Neural progenitor cell (in vitro differentiated cells): ENCODE data around the gene SOBP. TPM values are rescaled to one million over a fixed set of nuclear protein-coding genes. Genes with fewer than 3 reads are reported as not detected.

Source experiments
- DNase-seq: peaks from one replicate; pipeline ENCODE4 v3.0.0-alpha.2; 2016; ENCODE audit warnings: low spot score
- H2AFZ ChIP-seq: fragments of 200-600 bp; sonication (generic); replicated peaks from 2 replicates; pipeline ENCODE4 v1.6.1; 2016; ENCODE audit warnings: antibody characterized with exemption
- H3F3A ChIP-seq: fragments of 200-600 bp; sonication (generic); 2 replicates; pipeline ENCODE4 v1.6.1; 2016; ENCODE audit warnings: antibody characterized with exemption, low read depth
- H3K27ac ChIP-seq: fragments of 200-600 bp; sonication (generic); 2 replicates; pipeline ENCODE4 v1.5.1; 2016; ENCODE audit warnings: mild to moderate bottlenecking
- H3K27me3 ChIP-seq: fragments of 200-600 bp; sonication (generic); 2 replicates; pipeline ENCODE4 v1.6.1; 2016; ENCODE audit warnings: mild to moderate bottlenecking, moderate library complexity
- H3K36me3 ChIP-seq: fragments of 200-600 bp; sonication (generic); 2 replicates; pipeline ENCODE4 v1.5.1; 2016
- H3K4me1 ChIP-seq: fragments of 200-600 bp; sonication (generic); 2 replicates; pipeline ENCODE4 v1.6.1; 2016; ENCODE audit warnings: mixed run types
- H3K4me2 ChIP-seq: fragments of 200-600 bp; sonication (generic); 2 replicates; pipeline ENCODE4 v1.6.1; 2016
- H3K4me3 ChIP-seq: fragments of 200-600 bp; sonication (generic); 2 replicates; pipeline ENCODE4 v1.5.1; 2016
- H3K79me2 ChIP-seq: fragments of 200-600 bp; sonication (generic); 2 replicates; pipeline ENCODE4 v1.6.1; 2016; ENCODE audit warnings: low read depth
- H3K9ac ChIP-seq: fragments of 200-600 bp; sonication (generic); 2 replicates; pipeline ENCODE4 v1.6.1; 2016
- H3K9me3 ChIP-seq: fragments of 200-600 bp; sonication (generic); 2 replicates; pipeline ENCODE4 v1.5.1; 2016; ENCODE audit warnings: low read depth
- H4K20me1 ChIP-seq: fragments of 200-600 bp; sonication (generic); 2 replicates; pipeline ENCODE4 v1.6.1; 2016; ENCODE audit warnings: low read depth
- H3K27ac Mint-ChIP-seq: 3 replicates; pipeline ENCODE4 v1.8.0; 2021; ENCODE audit warnings: mixed read lengths
- H3K27me3 Mint-ChIP-seq: 2 replicates; pipeline ENCODE4 v1.8.0; 2022; ENCODE audit warnings: low read depth, mild to moderate bottlenecking, inconsistent platforms, moderate library complexity, mixed read lengths; ENCODE audit not compliant: insufficient read depth
- H3K36me3 Mint-ChIP-seq: 3 replicates; pipeline ENCODE4 v1.8.0; 2021; ENCODE audit warnings: mixed read lengths
- H3K4me1 Mint-ChIP-seq: 3 replicates; pipeline ENCODE4 v1.8.0; 2021; ENCODE audit warnings: mixed read lengths
- H3K4me3 Mint-ChIP-seq: 3 replicates; pipeline ENCODE4 v1.8.0; 2021; ENCODE audit warnings: mild to moderate bottlenecking, moderate library complexity, mixed read lengths
- H3K9me3 Mint-ChIP-seq: 3 replicates; pipeline ENCODE4 v1.8.0; 2020; ENCODE audit warnings: mixed read lengths
- EZH2 ChIP-seq: fragments of 200-600 bp; sonication (generic); IDR thresholded peaks from 2 replicates; pipeline ENCODE4 v1.6.1; 2017; ENCODE audit warnings: antibody characterized with exemption, mild to moderate bottlenecking, moderate library complexity
- EZH2phosphoT487 ChIP-seq: fragments of 200-600 bp; sonication (generic); IDR thresholded peaks from 2 replicates; pipeline ENCODE4 v1.6.1; 2017; ENCODE audit warnings: antibody characterized with exemption
- total RNA-seq: library from RNA; depleted of rRNA; stranded (reverse); fragments of >200 nt; gene quantifications from 2 replicates; pipeline ENCODE4 v1.2.3, GENCODE V29; 2015; ENCODE audit warnings: low replicate concordance
- TF ChIP-seq, protein P1 (sequence below): fragments of 200-600 bp; sonication (generic); IDR thresholded peaks from 2 replicates; pipeline ENCODE4 v1.5.1; 2017; ENCODE audit warnings: antibody characterized with exemption, mild to moderate bottlenecking

The SOBP gene
- total RNA-seq, 1 donor from 2014 or later = 12.6 TPM

DNA sequence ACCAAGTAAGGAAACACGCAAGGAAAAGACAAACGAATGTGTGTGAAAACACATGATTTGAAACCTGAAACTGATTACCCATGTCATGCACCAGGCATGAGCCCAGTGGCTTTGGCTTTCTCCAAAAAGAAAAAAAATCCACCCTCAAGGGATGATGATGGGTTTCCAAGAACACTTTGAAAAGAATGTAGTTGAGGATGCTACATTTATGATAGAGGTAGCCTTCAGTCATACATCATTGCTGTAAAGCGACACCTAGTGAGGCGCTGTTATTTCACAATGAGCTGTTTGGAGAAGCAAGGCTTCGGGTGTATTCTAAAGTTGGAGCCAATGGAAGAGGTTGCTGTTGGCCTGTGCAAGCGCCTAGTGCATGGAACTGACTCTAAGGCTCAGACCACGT lies 209.3 kb downstream of the SOBP start:
- no peaks in the 10 kb centered on the region for H3K27me3 ChIP-seq
- H3K27me3 Mint-ChIP-seq = peaks cover 9% of the 10 kb centered on the region

DNA sequence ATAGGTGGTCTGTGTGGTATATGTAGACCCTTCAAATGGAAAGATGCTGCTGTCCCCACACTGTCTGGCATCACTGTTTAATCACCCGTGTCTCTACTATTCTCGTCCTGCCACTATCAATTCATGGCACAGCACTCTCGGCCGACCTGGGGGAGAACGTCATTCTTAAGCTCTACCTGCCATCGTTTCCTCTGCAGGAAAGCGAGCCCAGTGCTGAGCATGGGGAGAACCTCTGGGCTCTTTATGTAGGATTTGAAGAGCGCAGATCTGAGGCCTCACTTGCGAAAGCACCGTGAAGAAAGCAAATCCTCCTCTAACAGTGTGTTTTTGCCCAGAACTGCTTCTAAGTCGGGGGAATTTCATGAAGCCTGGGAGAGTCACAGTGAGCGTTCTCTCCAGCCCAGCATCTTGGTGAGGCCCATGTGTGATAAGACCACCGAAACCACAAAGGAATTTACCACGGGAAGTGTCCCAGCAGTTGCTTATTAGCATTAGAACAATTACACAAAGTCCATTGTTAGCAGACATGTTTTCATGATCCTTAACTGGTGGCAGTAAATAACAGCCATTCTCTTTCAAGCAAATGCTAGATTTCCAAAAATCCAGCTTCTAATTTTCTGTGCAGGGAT lies 209.9 kb downstream of the SOBP start:
- Histone ChIP-seq H3F3A (no peaks in the 10 kb centered on the region), H3K9ac (no peak overlapping the region), H3K36me3 (no peaks in the 10 kb centered on the region), H3K4me3 (no peak overlapping the region), H3K27ac (no peak overlapping the region), H3K4me1 (no peaks in the 10 kb centered on the region), H2AFZ (peak overlapping the region; percentile 81), H3K4me2 (no peak overlapping the region), H3K9me3 (no peaks in the 10 kb centered on the region), H3K79me2 (no peaks in the 10 kb centered on the region), H4K20me1 (no peaks in the 10 kb centered on the region), H3K27me3 (no peaks in the 10 kb centered on the region)
- DNase-seq = no peak
- peaks cover 9% of the 10 kb centered on the region for H3K27me3 Mint-ChIP-seq
- peaks cover 29% of the 10 kb centered on the region for H3K4me1 Mint-ChIP-seq
- no peak for TF ChIP-seq EZH2phosphoT487
- no peak for TF ChIP-seq EZH2
- TF ChIP-seq, protein P1, sequence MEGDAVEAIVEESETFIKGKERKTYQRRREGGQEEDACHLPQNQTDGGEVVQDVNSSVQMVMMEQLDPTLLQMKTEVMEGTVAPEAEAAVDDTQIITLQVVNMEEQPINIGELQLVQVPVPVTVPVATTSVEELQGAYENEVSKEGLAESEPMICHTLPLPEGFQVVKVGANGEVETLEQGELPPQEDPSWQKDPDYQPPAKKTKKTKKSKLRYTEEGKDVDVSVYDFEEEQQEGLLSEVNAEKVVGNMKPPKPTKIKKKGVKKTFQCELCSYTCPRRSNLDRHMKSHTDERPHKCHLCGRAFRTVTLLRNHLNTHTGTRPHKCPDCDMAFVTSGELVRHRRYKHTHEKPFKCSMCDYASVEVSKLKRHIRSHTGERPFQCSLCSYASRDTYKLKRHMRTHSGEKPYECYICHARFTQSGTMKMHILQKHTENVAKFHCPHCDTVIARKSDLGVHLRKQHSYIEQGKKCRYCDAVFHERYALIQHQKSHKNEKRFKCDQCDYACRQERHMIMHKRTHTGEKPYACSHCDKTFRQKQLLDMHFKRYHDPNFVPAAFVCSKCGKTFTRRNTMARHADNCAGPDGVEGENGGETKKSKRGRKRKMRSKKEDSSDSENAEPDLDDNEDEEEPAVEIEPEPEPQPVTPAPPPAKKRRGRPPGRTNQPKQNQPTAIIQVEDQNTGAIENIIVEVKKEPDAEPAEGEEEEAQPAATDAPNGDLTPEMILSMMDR = no peak
- no peak overlapping the region for H3K4me3 Mint-ChIP-seq
- H3K27ac Mint-ChIP-seq = no peak overlapping the region
- H3K36me3 Mint-ChIP-seq = no peaks in the 10 kb centered on the region
- H3K9me3 Mint-ChIP-seq = peaks cover 5% of the 10 kb centered on the region

More for the DNA sequence above, 209.3 kb downstream of the SOBP start:
- H3F3A ChIP-seq = no peaks in the 10 kb centered on the region
- H3K9me3 ChIP-seq = no peaks in the 10 kb centered on the region
- no peaks in the 10 kb centered on the region for H3K4me1 ChIP-seq
- Mint-ChIP-seq H3K4me3 (no peak overlapping the region), H3K9me3 (peaks cover 5% of the 10 kb centered on the region), H3K4me1 (peaks cover 24% of the 10 kb centered on the region), H3K27ac (no peak overlapping the region), H3K36me3 (no peaks in the 10 kb centered on the region)
- TF ChIP-seq EZH2phosphoT487 (no peak), EZH2 (no peak)
- TF ChIP-seq, protein P1 = no peak
- H3K4me2 ChIP-seq = no peak overlapping the region
- no peak for DNase-seq
- H3K4me3 ChIP-seq = no peak overlapping the region
- H3K9ac ChIP-seq = no peak overlapping the region
- H4K20me1 ChIP-seq = no peaks in the 10 kb centered on the region
- no peaks in the 10 kb centered on the region for H3K79me2 ChIP-seq
- no peaks in the 10 kb centered on the region for H3K36me3 ChIP-seq
- no peak overlapping the region for H3K27ac ChIP-seq
- no peak overlapping the region for H2AFZ ChIP-seq

DNA sequence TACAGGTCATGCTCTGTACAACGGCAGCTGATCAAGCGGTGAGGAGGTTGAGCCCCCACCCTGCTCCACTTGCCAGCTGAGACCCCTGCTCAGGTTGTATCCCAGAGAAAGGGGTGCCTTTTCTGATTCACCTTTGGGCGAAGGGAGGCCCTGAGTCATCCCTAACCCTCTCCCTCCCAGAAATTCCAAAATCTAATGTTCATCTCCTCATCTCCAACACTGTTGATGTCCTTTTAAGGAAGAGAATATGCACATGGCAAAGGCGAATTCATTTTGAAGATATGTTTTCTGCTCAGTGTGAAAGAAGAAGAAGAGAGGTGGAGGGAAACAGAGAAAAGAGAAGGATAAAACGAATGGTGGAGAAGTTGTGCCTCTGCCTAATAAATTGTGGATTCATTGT lies 213.7 kb downstream of the SOBP start:
- no peak overlapping the region for H3K27ac ChIP-seq
- H2AFZ ChIP-seq = no peak overlapping the region
- no peaks in the 10 kb centered on the region for H3F3A ChIP-seq
- no peak overlapping the region for H3K9ac ChIP-seq
- H3K36me3 ChIP-seq = no peaks in the 10 kb centered on the region
- no peak overlapping the region for H3K4me2 ChIP-seq
- H3K27ac Mint-ChIP-seq = no peak overlapping the region
- H3K27me3 ChIP-seq = no peaks in the 10 kb centered on the region
- H3K9me3 Mint-ChIP-seq = peaks cover 6% of the 10 kb centered on the region
- TF ChIP-seq EZH2phosphoT487 = no peak
- TF ChIP-seq, protein P1 = no peak
- no peak for TF ChIP-seq EZH2
- H3K36me3 Mint-ChIP-seq = no peaks in the 10 kb centered on the region
- DNase-seq = no peak
- peaks cover 14% of the 10 kb centered on the region for H3K27me3 Mint-ChIP-seq
- H3K9me3 ChIP-seq = no peaks in the 10 kb centered on the region
- H3K4me3 ChIP-seq = no peak overlapping the region
- H3K4me1 ChIP-seq = no peaks in the 10 kb centered on the region
- no peaks in the 10 kb centered on the region for H4K20me1 ChIP-seq
- peaks cover 30% of the 10 kb centered on the region for H3K4me1 Mint-ChIP-seq
- no peak overlapping the region for H3K4me3 Mint-ChIP-seq
- H3K79me2 ChIP-seq = no peaks in the 10 kb centered on the region
